ENCODE data around the gene S100A12. TPM values are rescaled to one million over a fixed set of nuclear protein-coding genes. Genes with fewer than 3 reads are reported as not detected.
A peak's percentile ranks its signal among the peaks of the same experiment; 100 is the strongest.

The S100A12 gene
- total RNA-seq, 1 experiment from 2014 or later = not detected

DNA sequence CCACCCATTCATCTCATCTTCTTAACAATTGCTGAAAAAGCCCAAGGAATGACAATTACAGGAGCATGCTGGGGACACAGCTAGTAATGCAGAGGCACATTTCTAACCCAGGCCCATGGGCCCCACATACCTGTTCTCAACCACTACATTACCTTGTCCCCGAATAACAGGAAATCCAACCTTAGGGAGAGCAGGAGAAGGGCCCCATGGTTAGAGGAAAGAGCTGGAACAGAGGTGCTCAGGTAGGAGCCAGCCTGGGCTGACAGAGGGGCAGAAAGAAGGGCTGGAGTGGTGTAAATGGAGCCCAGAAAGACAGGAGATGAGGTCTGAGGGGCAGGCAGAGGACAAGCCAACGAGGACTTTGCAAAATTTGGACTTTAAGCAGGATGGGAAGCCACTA, 26.8 kb upstream of the S100A12 start:
- Mint-ChIP-seq H3K27ac (ENCODE audit: unreplicated experiment) (no peak overlapping the region), H3K27me3 (ENCODE audit: insufficient read depth, unreplicated experiment) (peaks cover 31% of the 10 kb centered on the region), H3K4me1 (ENCODE audit: low read depth, unreplicated experiment) (no peaks in the 10 kb centered on the region), H3K4me3 (ENCODE audit: unreplicated experiment) (no peak overlapping the region), H3K36me3 (ENCODE audit: insufficient read depth, unreplicated experiment) (no peaks in the 10 kb centered on the region), H3K9me3 (ENCODE audit: unreplicated experiment) (no peaks in the 10 kb centered on the region)
- no peak for DNase-seq
- Histone ChIP-seq H3K4me1 (no peaks in the 10 kb centered on the region), H3K9me3 (no peaks in the 10 kb centered on the region), H3K4me3 (ENCODE audit: low read depth, low read length) (no peak overlapping the region), H3K27me3 (replicated peaks; ENCODE audit: control insufficient read depth, insufficient read depth, low read length) (no peaks in the 10 kb centered on the region; the same call in 1 of the 2 replicates), H3K36me3 (ENCODE audit: control insufficient read depth, insufficient read depth, low read length) (no peaks in the 10 kb centered on the region)
- BruUV-seq (replicated peaks) = no TSS peak
- CTCF ChIA-PET = no interaction called here
- POLR2A ChIA-PET = no interaction called here
- TF ChIP-seq, protein P1, sequence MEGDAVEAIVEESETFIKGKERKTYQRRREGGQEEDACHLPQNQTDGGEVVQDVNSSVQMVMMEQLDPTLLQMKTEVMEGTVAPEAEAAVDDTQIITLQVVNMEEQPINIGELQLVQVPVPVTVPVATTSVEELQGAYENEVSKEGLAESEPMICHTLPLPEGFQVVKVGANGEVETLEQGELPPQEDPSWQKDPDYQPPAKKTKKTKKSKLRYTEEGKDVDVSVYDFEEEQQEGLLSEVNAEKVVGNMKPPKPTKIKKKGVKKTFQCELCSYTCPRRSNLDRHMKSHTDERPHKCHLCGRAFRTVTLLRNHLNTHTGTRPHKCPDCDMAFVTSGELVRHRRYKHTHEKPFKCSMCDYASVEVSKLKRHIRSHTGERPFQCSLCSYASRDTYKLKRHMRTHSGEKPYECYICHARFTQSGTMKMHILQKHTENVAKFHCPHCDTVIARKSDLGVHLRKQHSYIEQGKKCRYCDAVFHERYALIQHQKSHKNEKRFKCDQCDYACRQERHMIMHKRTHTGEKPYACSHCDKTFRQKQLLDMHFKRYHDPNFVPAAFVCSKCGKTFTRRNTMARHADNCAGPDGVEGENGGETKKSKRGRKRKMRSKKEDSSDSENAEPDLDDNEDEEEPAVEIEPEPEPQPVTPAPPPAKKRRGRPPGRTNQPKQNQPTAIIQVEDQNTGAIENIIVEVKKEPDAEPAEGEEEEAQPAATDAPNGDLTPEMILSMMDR (IDR thresholded peaks at IDR 0.05; ENCODE audit: insufficient read depth in 1 of 2, low read depth in 1 of 2, low read length in 1 of 2, severe bottlenecking in 1 of 2, unreplicated experiment in 1 of 2) = no peak
- intact Hi-C loops (cut with micrococcal nuclease; ENCODE audit: unreplicated experiment) = no loop called here

DNA sequence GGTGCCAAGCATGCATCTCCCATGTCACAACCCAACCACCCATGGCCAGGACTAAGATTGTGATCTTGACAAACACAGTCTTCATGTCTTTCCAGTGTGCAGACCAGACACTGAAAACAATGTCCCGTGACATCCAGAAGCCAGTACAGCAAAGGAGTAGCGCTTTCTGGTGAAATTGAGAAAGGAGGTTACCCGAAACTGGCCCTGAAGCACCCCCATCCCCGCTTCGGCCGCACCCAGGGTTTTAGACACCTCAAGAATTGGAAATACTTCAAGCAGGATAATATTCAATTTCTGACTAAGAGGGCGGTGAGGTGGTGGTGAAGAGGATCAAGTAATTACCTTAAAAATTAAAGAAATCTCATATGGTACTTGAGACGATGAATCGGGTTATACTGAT, 26.0 kb upstream of the S100A12 start:
- Mint-ChIP-seq H3K4me1 (ENCODE audit: low read depth, unreplicated experiment) (no peaks in the 10 kb centered on the region), H3K27me3 (ENCODE audit: insufficient read depth, unreplicated experiment) (peaks cover 32% of the 10 kb centered on the region), H3K36me3 (ENCODE audit: insufficient read depth, unreplicated experiment) (no peaks in the 10 kb centered on the region), H3K4me3 (ENCODE audit: unreplicated experiment) (no peak overlapping the region), H3K9me3 (ENCODE audit: unreplicated experiment) (no peaks in the 10 kb centered on the region), H3K27ac (ENCODE audit: unreplicated experiment) (no peak overlapping the region)
- H3K4me1 ChIP-seq = no peaks in the 10 kb centered on the region
- ChIA-PET POLR2A (no interaction called here), CTCF (no interaction called here)
- no peak overlapping the region for H3K4me3 ChIP-seq (ENCODE audit: low read depth, low read length)
- no TSS peak for BruUV-seq (replicated peaks)
- no peaks in the 10 kb centered on the region for H3K36me3 ChIP-seq (ENCODE audit: control insufficient read depth, insufficient read depth, low read length)
- intact Hi-C loops (cut with micrococcal nuclease; ENCODE audit: unreplicated experiment) = no loop called here
- TF ChIP-seq, protein P1 (IDR thresholded peaks at IDR 0.05; ENCODE audit: insufficient read depth in 1 of 2, low read depth in 1 of 2, low read length in 1 of 2, severe bottlenecking in 1 of 2, unreplicated experiment in 1 of 2) = no peak
- no peaks in the 10 kb centered on the region; the same call in 1 of the 2 replicates for H3K27me3 ChIP-seq (replicated peaks; ENCODE audit: control insufficient read depth, insufficient read depth, low read length)
- no peak for DNase-seq
- H3K9me3 ChIP-seq = no peaks in the 10 kb centered on the region

DNA sequence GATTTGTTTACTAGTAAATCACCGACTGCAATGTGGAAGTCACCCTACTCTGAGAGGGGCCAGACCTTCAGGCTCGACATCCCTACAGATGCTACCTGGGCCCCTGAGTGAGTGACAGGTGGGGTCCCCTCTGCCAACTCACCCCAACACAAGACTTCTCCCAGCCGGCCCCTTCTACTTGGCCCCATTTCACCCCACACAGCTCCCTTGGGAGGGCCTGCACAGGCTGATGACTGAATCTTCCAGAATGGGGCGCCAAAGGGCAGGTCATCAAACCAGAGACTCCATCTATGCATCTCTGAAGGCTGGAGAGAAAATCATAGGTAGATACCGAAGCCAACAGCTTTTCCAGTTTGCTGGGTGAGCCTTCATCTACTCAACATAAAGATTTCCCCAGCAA, 24.8 kb upstream of the S100A12 start:
- Mint-ChIP-seq H3K4me1 (ENCODE audit: low read depth, unreplicated experiment) (peaks cover 4% of the 10 kb centered on the region), H3K27me3 (ENCODE audit: insufficient read depth, unreplicated experiment) (peaks cover 32% of the 10 kb centered on the region), H3K4me3 (ENCODE audit: unreplicated experiment) (no peak overlapping the region), H3K9me3 (ENCODE audit: unreplicated experiment) (no peaks in the 10 kb centered on the region), H3K36me3 (ENCODE audit: insufficient read depth, unreplicated experiment) (no peaks in the 10 kb centered on the region), H3K27ac (ENCODE audit: unreplicated experiment) (no peak overlapping the region)
- TF ChIP-seq, protein P1 (IDR thresholded peaks at IDR 0.05; ENCODE audit: insufficient read depth in 1 of 2, low read depth in 1 of 2, low read length in 1 of 2, severe bottlenecking in 1 of 2, unreplicated experiment in 1 of 2) = no peak
- H3K4me1 ChIP-seq = no peaks in the 10 kb centered on the region
- H3K36me3 ChIP-seq (ENCODE audit: control insufficient read depth, insufficient read depth, low read length) = no peaks in the 10 kb centered on the region
- no peak overlapping the region for H3K4me3 ChIP-seq (ENCODE audit: low read depth, low read length)
- ChIA-PET POLR2A (no interaction called here), CTCF (interaction anchor here (0.6 to 1.1 kb wide), 2 partner anchors 46 to 95 kb away, joined by 3 to 4 read pairs; no protein-coding TSS in a partner anchor)
- intact Hi-C loops (cut with micrococcal nuclease; ENCODE audit: unreplicated experiment) = no loop called here
- H3K27me3 ChIP-seq (replicated peaks; ENCODE audit: control insufficient read depth, insufficient read depth, low read length) = no peaks in the 10 kb centered on the region; the same call in 1 of the 2 replicates
- no TSS peak for BruUV-seq (replicated peaks)
- H3K9me3 ChIP-seq = no peaks in the 10 kb centered on the region
- peak in 1 of 2 experiments; percentile 6 for DNase-seq

Measured in Caco-2 (cell line).